GM12875 (cell line): ENCODE measurements around the gene HDAC4.

Source experiments
- H3K4me3 ChIP-seq: one replicate; pipeline ENCODE4 v1.5.1; 2011; ENCODE audit warnings: low read depth, low read length, control low read depth
- CTCF ChIP-seq: IDR thresholded peaks from 2 replicates; pipeline ENCODE4 v1.5.1; 2011; ENCODE audit warnings: low read depth, mild to moderate bottlenecking, control low read depth, inconsistent platforms, low read length, moderate library complexity, borderline replicate concordance; ENCODE audit not compliant: insufficient read depth

Gene HDAC4

GRCh38 chr2:239366740-239367139, 34.1 kb downstream of the HDAC4 start:
- H3K4me3 ChIP-seq = no peak overlapping the region
- TF ChIP-seq CTCF = no peak

GRCh38 chr2:239365782-239366435, 34.9 kb downstream of the HDAC4 start:
- no peak overlapping the region for H3K4me3 ChIP-seq
- no peak for TF ChIP-seq CTCF

DNA sequence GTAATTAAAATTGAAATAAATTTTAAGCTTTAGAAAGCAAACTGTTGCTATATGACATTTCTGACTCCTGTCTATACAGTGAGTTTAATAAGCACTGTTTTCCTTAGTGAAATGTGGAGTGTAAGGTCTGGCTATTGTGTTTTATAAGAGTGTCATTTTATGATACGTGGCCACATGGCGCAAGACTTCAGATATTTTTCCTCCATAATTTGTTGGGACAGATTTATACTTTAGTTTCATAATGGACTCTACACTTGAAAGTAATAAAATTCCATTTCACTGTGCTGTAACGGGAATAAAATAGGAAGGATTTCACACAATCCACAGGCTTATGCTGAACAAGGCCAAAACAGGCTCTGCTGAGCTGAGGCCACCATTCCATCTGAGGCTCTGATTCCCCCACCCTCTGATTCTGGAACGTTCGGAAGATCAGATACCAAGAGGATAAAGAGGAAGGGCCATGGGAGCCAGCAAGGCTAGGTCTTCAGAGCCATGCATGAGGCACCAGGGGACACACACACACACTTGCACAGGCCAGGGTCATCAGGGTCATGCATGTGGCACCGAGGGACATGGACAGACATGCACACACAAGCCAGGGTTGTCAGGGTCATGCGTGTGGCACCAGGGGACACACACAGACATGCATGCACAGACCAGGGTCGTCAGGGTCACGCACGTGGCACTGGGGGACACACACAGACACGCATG, 35.6 kb downstream of the HDAC4 start:
- TF ChIP-seq CTCF = no peak
- H3K4me3 ChIP-seq = no peak overlapping the region

GRCh38 chr2:239363946-239364637, 36.7 kb downstream of the HDAC4 start:
- no peak for TF ChIP-seq CTCF
- no peak overlapping the region for H3K4me3 ChIP-seq

- H3K4me3 ChIP-seq = no peak overlapping the region
- TF ChIP-seq CTCF = no peak
Observed at GRCh38 chr2:239362507-239362906, 38.3 kb downstream of the HDAC4 start.

DNA sequence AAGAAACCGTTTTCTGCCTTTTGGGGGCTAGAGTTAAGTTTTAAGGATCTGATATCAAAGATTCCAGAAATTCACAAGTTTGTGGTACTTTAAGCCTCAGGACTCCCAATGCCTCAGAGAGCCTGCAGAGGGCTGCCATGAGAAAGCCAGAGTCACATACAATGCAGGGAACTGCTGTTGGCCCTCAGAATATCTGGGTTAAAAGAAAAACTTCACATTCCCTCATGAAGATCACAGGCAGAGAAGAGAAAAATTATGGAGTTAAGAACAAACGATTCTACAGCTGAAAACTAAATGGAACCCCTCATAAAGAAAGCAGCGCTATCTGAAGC, 39.5 kb downstream of the HDAC4 start:
- TF ChIP-seq CTCF = no peak
- H3K4me3 ChIP-seq = no peak overlapping the region
